ENCODE data around the gene SMIM35.

GRCh38 chr11:118017631-118018315 is 69.0 kb downstream of the SMIM35 start:
- TF ChIP-seq CTCF (IDR thresholded peaks at IDR 0.05; ENCODE audit: low read depth, low read length, poor library complexity, severe bottlenecking) (no peak), EZH2phosphoT487 (IDR thresholded peaks at IDR 0.05; ENCODE audit: borderline replicate concordance, low read length) (no peak)

Data from DOHH2 (cell line).